AG08395 (cell line): Measurements from ENCODE around the gene BMPR2.
"Not testable (repeated sequence)": the region's sequence is repeated elsewhere in the genome, so short reads cannot be mapped to it uniquely, and the experiment has no call there.

Experiments
- DNase-seq: peaks from one replicate; pipeline ENCODE4 v3.0.0; 2012; ENCODE audit warnings: mixed read lengths, low spot score

Gene BMPR2

GRCh38 chr2:202452744-202453143, 76.6 kb downstream of the BMPR2 start:
- DNase-seq = no peak

- DNase-seq = no peak
Observed at GRCh38 chr2:202454536-202454935, 78.4 kb downstream of the BMPR2 start.

- no peak for DNase-seq
Observed at GRCh38 chr2:202455114-202455513, 79.0 kb downstream of the BMPR2 start.

- DNase-seq = no peak
Observed at GRCh38 chr2:202460119-202460518, 84.0 kb downstream of the BMPR2 start.

- DNase-seq = no peak
Observed at GRCh38 chr2:202479090-202479489, 103.0 kb downstream of the BMPR2 start.

GRCh38 chr2:202479610-202480009, 103.5 kb downstream of the BMPR2 start:
- no peak for DNase-seq

- no peak for DNase-seq
Observed at GRCh38 chr2:202486351-202486750, 110.2 kb downstream of the BMPR2 start.

- DNase-seq = no peak
Observed at GRCh38 chr2:202488671-202489070, 112.5 kb downstream of the BMPR2 start.

- DNase-seq = no peak
Observed at GRCh38 chr2:202490479-202490878, 114.4 kb downstream of the BMPR2 start.

GRCh38 chr2:202491514-202491913, 115.4 kb downstream of the BMPR2 start:
- no peak for DNase-seq

- peak; percentile 51 for DNase-seq
Observed at GRCh38 chr2:202494300-202495229, 118.4 kb downstream of the BMPR2 start.

GRCh38 chr2:202495230-202495604, 119.1 kb downstream of the BMPR2 start:
- DNase-seq = no peak

- DNase-seq = not testable (repeated sequence)
Observed at GRCh38 chr2:202496835-202497472, 120.8 kb downstream of the BMPR2 start.

GRCh38 chr2:202497473-202497866, 121.3 kb downstream of the BMPR2 start:
- not testable (repeated sequence) for DNase-seq

GRCh38 chr2:202499841-202500240, 123.7 kb downstream of the BMPR2 start:
- not testable (repeated sequence) for DNase-seq

- DNase-seq = not testable (repeated sequence)
Observed at GRCh38 chr2:202503276-202503675, 127.1 kb downstream of the BMPR2 start.

GRCh38 chr2:202508686-202509085, 132.6 kb downstream of the BMPR2 start:
- peak; percentile 34 for DNase-seq

GRCh38 chr2:202510911-202511310, 134.8 kb downstream of the BMPR2 start:
- peak; percentile 6 for DNase-seq

GRCh38 chr2:202512176-202512575, 136.0 kb downstream of the BMPR2 start:
- DNase-seq = no peak

GRCh38 chr2:202514732-202515131, 138.6 kb downstream of the BMPR2 start:
- no peak for DNase-seq

- DNase-seq = no peak
Observed at GRCh38 chr2:202519453-202519852, 143.3 kb downstream of the BMPR2 start.

GRCh38 chr2:202521470-202521869, 145.3 kb downstream of the BMPR2 start:
- DNase-seq = no peak

GRCh38 chr2:202529389-202529788, 153.3 kb downstream of the BMPR2 start:
- peak; percentile 11 for DNase-seq
